GM23338 (cell line): ENCODE data around the gene GUCY2C. TPM values are rescaled to one million over a fixed set of nuclear protein-coding genes. Genes with fewer than 3 reads are reported as not detected.
A peak's percentile ranks its signal among the peaks of the same experiment; 100 is the strongest.

Experiments used
- ATAC-seq: fragments of 200-7000 bp; cut with Tn5 transposase; 3 replicates; pipeline ENCODE4 v1.9.1; 2020
- DNase-seq: peaks from one replicate; pipeline ENCODE4 v3.0.0-alpha.2; 2015; ENCODE audit warnings: low spot score
- H2AFZ ChIP-seq: fragments of 200-600 bp; sonication (generic); 2 replicates; pipeline ENCODE4 v1.8.0; 2016; ENCODE audit warnings: antibody characterized with exemption, mild to moderate bottlenecking, moderate library complexity
- H3F3A ChIP-seq: fragments of 200-600 bp; sonication (generic); replicated peaks from 2 replicates; pipeline ENCODE4 v1.8.0; 2017; ENCODE audit warnings: antibody characterized with exemption, mixed run types, low read depth
- H3K27ac ChIP-seq: fragments of 200-600 bp; sonication (generic); 2 replicates; pipeline ENCODE4 v1.6.1; 2016; ENCODE audit warnings: low read depth
- H3K27me3 ChIP-seq: fragments of 200-600 bp; sonication (generic); 2 replicates; pipeline ENCODE4 v1.8.0; 2016; ENCODE audit warnings: mild to moderate bottlenecking, mixed run types, moderate library complexity; ENCODE audit not compliant: insufficient read depth
- H3K36me3 ChIP-seq: fragments of 200-600 bp; sonication (generic); 2 replicates; pipeline ENCODE4 v1.8.0; 2016; ENCODE audit warnings: mild to moderate bottlenecking; ENCODE audit not compliant: insufficient read depth
- H3K4me1 ChIP-seq: fragments of 200-600 bp; sonication (generic); 2 replicates; pipeline ENCODE4 v1.8.0; 2016; ENCODE audit warnings: mild to moderate bottlenecking, moderate library complexity; ENCODE audit not compliant: insufficient read depth
- H3K4me2 ChIP-seq: fragments of 200-600 bp; sonication (generic); 2 replicates; pipeline ENCODE4 v1.7.1; 2017; ENCODE audit warnings: mixed run types
- H3K4me3 ChIP-seq: fragments of 200-600 bp; sonication (generic); 2 replicates; pipeline ENCODE4 v1.6.1; 2016; ENCODE audit warnings: mixed run types
- H3K79me2 ChIP-seq: fragments of 200-600 bp; sonication (generic); replicated peaks from 2 replicates; pipeline ENCODE4 v1.8.0; 2017; ENCODE audit warnings: mild to moderate bottlenecking; ENCODE audit not compliant: insufficient read depth
- H3K9me2 ChIP-seq: fragments of 200-600 bp; sonication (generic); 2 replicates; pipeline ENCODE4 v1.8.0; 2017; ENCODE audit not compliant: insufficient read depth
- H4K20me1 ChIP-seq: fragments of 200-600 bp; sonication (generic); replicated peaks from 2 replicates; pipeline ENCODE4 v1.8.0; 2017; ENCODE audit warnings: mild to moderate bottlenecking; ENCODE audit not compliant: insufficient read depth
- H3K27ac Mint-ChIP-seq: 2 replicates; pipeline ENCODE4 v1.8.0; 2020; ENCODE audit warnings: inconsistent platforms, mild to moderate bottlenecking, moderate library complexity, mixed read lengths
- H3K27me3 Mint-ChIP-seq: 3 replicates; pipeline ENCODE4 v1.8.0; 2022; ENCODE audit warnings: low read depth, mild to moderate bottlenecking, moderate library complexity, mixed read lengths, inconsistent platforms; ENCODE audit not compliant: insufficient read depth, poor library complexity
- H3K36me3 Mint-ChIP-seq: 3 replicates; pipeline ENCODE4 v1.8.0; 2021; ENCODE audit warnings: low read depth, mild to moderate bottlenecking, inconsistent platforms, moderate library complexity, mixed read lengths
- H3K4me1 Mint-ChIP-seq: 3 replicates; pipeline ENCODE4 v1.8.0; 2020; ENCODE audit warnings: mild to moderate bottlenecking, inconsistent platforms, mixed read lengths
- H3K4me3 Mint-ChIP-seq: 3 replicates; pipeline ENCODE4 v1.8.0; 2021; ENCODE audit warnings: moderate library complexity, mild to moderate bottlenecking, inconsistent platforms, mixed read lengths
- H3K9me3 Mint-ChIP-seq: 3 replicates; pipeline ENCODE4 v1.8.0; 2020; ENCODE audit warnings: moderate library complexity, mild to moderate bottlenecking, inconsistent platforms, mixed read lengths
- CTCF ChIP-seq, 2 experiments: fragments of 200-600 bp in 1 of 2; sonication (generic) in 1 of 2; conservative IDR thresholded peaks; 2 replicates each; pipeline versions ENCODE4 v1.5.1 to v1.6.1; 2016 to 2017; ENCODE audit warnings: antibody characterized with exemption in 2 of 2, low read depth in 2 of 2, mild to moderate bottlenecking in 2 of 2, moderate library complexity in 1 of 2
- EZH2phosphoT487 ChIP-seq: fragments of 200-600 bp; sonication (generic); IDR thresholded peaks from one replicate; pipeline ENCODE4 v1.8.1; 2018; ENCODE audit warnings: antibody characterized with exemption; ENCODE audit not compliant: unreplicated experiment
- POLR2AphosphoS5 ChIP-seq: IDR thresholded peaks from 2 replicates; pipeline ENCODE4 v1.6.1; 2016; ENCODE audit warnings: antibody characterized with exemption, low read depth
- STAT1 ChIP-seq: IDR thresholded peaks from one replicate; pipeline ENCODE4 v1.6.1; 2016; ENCODE audit warnings: antibody characterized with exemption; ENCODE audit not compliant: unreplicated experiment
- polyA plus RNA-seq: library from polyadenylated mRNA; unstranded; fragments of >200 nt; fragmentation: Nextera tagmentation; extraction: Ambion mirVana; gene quantifications from 2 replicates; pipeline ENCODE4 v1.2.1, GENCODE V29; 2016
- total RNA-seq: library from RNA; depleted of rRNA; stranded (reverse); fragments of >200 nt; shearing (Covaris generic); gene quantifications from 2 replicates; pipeline ENCODE4 v1.2.3, GENCODE V29; 2014

GUCY2C gene
- total and polyA plus RNA-seq, 2 experiments from 2014 or later: 2.1 to 3.1 TPM

- H3K79me2 ChIP-seq: peaks cover 13% of the 10 kb centered on the region
- H4K20me1 ChIP-seq: peaks cover 33% of the 10 kb centered on the region
- peaks cover 42% of the 10 kb centered on the region for H3K27me3 Mint-ChIP-seq
- peak; percentile 30 for ATAC-seq
- H3K27ac Mint-ChIP-seq: no peak overlapping the region
- H3K4me3 Mint-ChIP-seq: no peak overlapping the region
- H3K36me3 ChIP-seq: peaks cover 55% of the 10 kb centered on the region
- H3K4me2 ChIP-seq: no peak overlapping the region
- DNase-seq: no peak
- H3K27ac ChIP-seq: peak overlapping the region; percentile 29; the same call in 1 of the 2 replicates
- no peaks in the 10 kb centered on the region for H3K9me2 ChIP-seq
- H3K4me1 ChIP-seq: peaks cover 15% of the 10 kb centered on the region
- H3F3A ChIP-seq: peaks cover 63% of the 10 kb centered on the region
- TF ChIP-seq POLR2AphosphoS5: peak; percentile 83
- no peak for TF ChIP-seq STAT1
- H3K36me3 Mint-ChIP-seq: peaks cover 89% of the 10 kb centered on the region
- H3K4me1 Mint-ChIP-seq: peaks cover 16% of the 10 kb centered on the region
- H2AFZ ChIP-seq: no peak overlapping the region
- H3K4me3 ChIP-seq: no peak overlapping the region
- H3K9me3 Mint-ChIP-seq: peaks cover 12% of the 10 kb centered on the region
- H3K27me3 ChIP-seq: no peaks in the 10 kb centered on the region
These were observed 3.5 kb upstream of the GUCY2C start for GRCh38 chr12:14699923-14700322.

- no peak overlapping the region for H3K27ac Mint-ChIP-seq
- Histone ChIP-seq H3K79me2 (0 out of 2 replicates have a peak, but pooled peaks cover under 1% of the 10 kb centered on the region), H3K27me3 (no peaks in the 10 kb centered on the region), H3K27ac (no peak overlapping the region), H3F3A (peaks cover 52% of the 10 kb centered on the region), H4K20me1 (peaks cover 20% of the 10 kb centered on the region), H3K4me1 (peaks cover 3% of the 10 kb centered on the region; the same call in 1 of the 2 replicates), H3K4me2 (no peak overlapping the region), H2AFZ (no peak overlapping the region), H3K9me2 (no peaks in the 10 kb centered on the region), H3K4me3 (no peak overlapping the region), H3K36me3 (peaks cover 43% of the 10 kb centered on the region)
- H3K36me3 Mint-ChIP-seq: peaks cover 82% of the 10 kb centered on the region
- ATAC-seq: no peak
- H3K4me1 Mint-ChIP-seq: peaks cover 10% of the 10 kb centered on the region
- no peak for DNase-seq
- peaks cover 32% of the 10 kb centered on the region for H3K27me3 Mint-ChIP-seq
- no peak overlapping the region for H3K4me3 Mint-ChIP-seq
- H3K9me3 Mint-ChIP-seq: peaks cover 9% of the 10 kb centered on the region
- TF ChIP-seq CTCF (conservative IDR thresholded peaks at IDR 0.05; ENCODE audit: low read depth in 2 of 2): no peak
- peak; percentile 62 for TF ChIP-seq POLR2AphosphoS5
These were observed 2.2 kb upstream of the GUCY2C start for GRCh38 chr12:14698555-14698954.

GRCh38 chr12:14695715-14696141 lies 671 bp downstream of the GUCY2C start:
- peaks cover 16% of the 10 kb centered on the region for H4K20me1 ChIP-seq
- Mint-ChIP-seq H3K4me1 (peaks cover 17% of the 10 kb centered on the region), H3K36me3 (peaks cover 62% of the 10 kb centered on the region), H3K9me3 (peaks cover 9% of the 10 kb centered on the region), H3K27me3 (peaks cover 29% of the 10 kb centered on the region), H3K4me3 (no peak overlapping the region), H3K27ac (no peak overlapping the region)
- no peaks in the 10 kb centered on the region for H3K9me2 ChIP-seq
- H2AFZ ChIP-seq: no peak overlapping the region
- ATAC-seq (no peak; the same call in 2 of the 3 replicates), DNase-seq (no peak)
- no peak overlapping the region for H3K4me3 ChIP-seq
- peaks cover 28% of the 10 kb centered on the region for H3F3A ChIP-seq
- no peaks in the 10 kb centered on the region for H3K79me2 ChIP-seq
- H3K27me3 ChIP-seq: peaks cover 12% of the 10 kb centered on the region; the same call in 1 of the 2 replicates
- no peak overlapping the region for H3K4me2 ChIP-seq
- peak; percentile 10; the same call in 1 of the 2 replicates for TF ChIP-seq POLR2AphosphoS5
- no peak for TF ChIP-seq EZH2phosphoT487
- peaks cover 13% of the 10 kb centered on the region for H3K4me1 ChIP-seq
- no peak overlapping the region for H3K27ac ChIP-seq
- peaks cover 17% of the 10 kb centered on the region for H3K36me3 ChIP-seq
